GM18499 (cell line): ENCODE data around the gene VDAC1.

Source experiments
- ATAC-seq: cut with Tn5 transposase; IDR thresholded peaks from one replicate; pipeline ENCODE4 v1.9.1; 2021; ENCODE audit warnings: moderate number of reproducible peaks; ENCODE audit not compliant: insufficient read depth, unreplicated experiment

Gene VDAC1

GRCh38 chr5:134025786-134026185, 21.0 kb upstream of the VDAC1 start:
- no peak for ATAC-seq

GRCh38 chr5:134024811-134025210, 20.0 kb upstream of the VDAC1 start:
- no peak for ATAC-seq

- ATAC-seq: no peak
These were observed 17.6 kb upstream of the VDAC1 start for GRCh38 chr5:134022333-134022732.

- no peak for ATAC-seq
These were observed 15.4 kb upstream of the VDAC1 start for GRCh38 chr5:134020188-134020587.

GRCh38 chr5:134019636-134020035, 14.9 kb upstream of the VDAC1 start:
- no peak for ATAC-seq

GRCh38 chr5:134018986-134019316, 14.2 kb upstream of the VDAC1 start:
- no peak for ATAC-seq

GRCh38 chr5:134018154-134018985, 13.6 kb upstream of the VDAC1 start:
- ATAC-seq: no peak

- no peak for ATAC-seq
These were observed 3.5 kb upstream of the VDAC1 start for GRCh38 chr5:134008266-134008749.

GRCh38 chr5:134007581-134008265, 2.9 kb upstream of the VDAC1 start:
- ATAC-seq: no peak

- no peak for ATAC-seq
These were observed 1.3 kb upstream of the VDAC1 start for GRCh38 chr5:134006115-134006514.

- ATAC-seq: no peak
These were observed 764 bp upstream of the VDAC1 start for GRCh38 chr5:134005417-134006061.

GRCh38 chr5:134003817-134004625, 754 bp downstream of the VDAC1 start:
- peak; percentile 12 for ATAC-seq

- no peak for ATAC-seq
These were observed 1.5 kb downstream of the VDAC1 start for GRCh38 chr5:134003064-134003816.

- no peak for ATAC-seq
These were observed 2.6 kb downstream of the VDAC1 start for GRCh38 chr5:134001938-134002731.

- ATAC-seq: no peak
These were observed 3.9 kb downstream of the VDAC1 start for GRCh38 chr5:134000696-134001453.

- no peak for ATAC-seq
These were observed 4.7 kb downstream of the VDAC1 start for GRCh38 chr5:134000091-134000511.

GRCh38 chr5:133998807-133999206, 6.0 kb downstream of the VDAC1 start:
- ATAC-seq: no peak

- ATAC-seq: no peak
These were observed 6.7 kb downstream of the VDAC1 start for GRCh38 chr5:133998042-133998441.
